Fibroblast of pulmonary artery (primary cell): ENCODE data around the gene KRTAP5-6.

Experiments used
- DNase-seq: peaks from one replicate; pipeline ENCODE4 v3.0.0-alpha.2; 2010; ENCODE audit warnings: low read depth
- H3K4me3 ChIP-seq: replicated peaks from 2 replicates; pipeline ENCODE4 v1.5.1; 2011; ENCODE audit warnings: low read depth, mild to moderate bottlenecking, control low read depth, low read length, moderate library complexity
- CTCF ChIP-seq: IDR thresholded peaks from 2 replicates; pipeline ENCODE4 v1.5.1; 2011; ENCODE audit warnings: mild to moderate bottlenecking, control low read depth, low read length, inconsistent platforms; ENCODE audit errors: missing control alignments

Gene KRTAP5-6

GRCh38 chr11:1696608-1697570 is at the start of gene KRTAP5-6:
Gene KRTAP5-6, plus strand, starts transcription at chr11:1697195. Its CDS starts 51 bp downstream, at chr11:1697246.
- no peak within 1 kb of the TSS for H3K4me3 ChIP-seq
- no peak for DNase-seq
- TF ChIP-seq CTCF = no peak

- TF ChIP-seq CTCF = no peak
- H3K4me3 ChIP-seq = no peak overlapping the region
- DNase-seq = no peak
Measured at GRCh38 chr11:1647901-1648652, 48.9 kb upstream of the KRTAP5-6 start.

GRCh38 chr11:1648653-1649420 is 48.2 kb upstream of the KRTAP5-6 start:
- no peak for DNase-seq
- no peak overlapping the region for H3K4me3 ChIP-seq
- no peak for TF ChIP-seq CTCF

GRCh38 chr11:1650034-1650917 is 46.7 kb upstream of the KRTAP5-6 start:
- no peak overlapping the region for H3K4me3 ChIP-seq
- TF ChIP-seq CTCF = no peak
- no peak for DNase-seq

GRCh38 chr11:1650918-1651262 is 46.1 kb upstream of the KRTAP5-6 start:
- no peak overlapping the region for H3K4me3 ChIP-seq
- no peak for TF ChIP-seq CTCF
- no peak for DNase-seq
